GM19452 (cell line): ENCODE data around the gene DHRS3.
"Not testable (repeated sequence)": the region's sequence is repeated elsewhere in the genome, so short reads cannot be mapped to it uniquely, and the experiment has no call there.

ENCODE experiments used
- ATAC-seq: cut with Tn5 transposase; IDR thresholded peaks from one replicate; pipeline ENCODE4 v1.9.1; 2021; ENCODE audit not compliant: unreplicated experiment

Gene DHRS3

DNA sequence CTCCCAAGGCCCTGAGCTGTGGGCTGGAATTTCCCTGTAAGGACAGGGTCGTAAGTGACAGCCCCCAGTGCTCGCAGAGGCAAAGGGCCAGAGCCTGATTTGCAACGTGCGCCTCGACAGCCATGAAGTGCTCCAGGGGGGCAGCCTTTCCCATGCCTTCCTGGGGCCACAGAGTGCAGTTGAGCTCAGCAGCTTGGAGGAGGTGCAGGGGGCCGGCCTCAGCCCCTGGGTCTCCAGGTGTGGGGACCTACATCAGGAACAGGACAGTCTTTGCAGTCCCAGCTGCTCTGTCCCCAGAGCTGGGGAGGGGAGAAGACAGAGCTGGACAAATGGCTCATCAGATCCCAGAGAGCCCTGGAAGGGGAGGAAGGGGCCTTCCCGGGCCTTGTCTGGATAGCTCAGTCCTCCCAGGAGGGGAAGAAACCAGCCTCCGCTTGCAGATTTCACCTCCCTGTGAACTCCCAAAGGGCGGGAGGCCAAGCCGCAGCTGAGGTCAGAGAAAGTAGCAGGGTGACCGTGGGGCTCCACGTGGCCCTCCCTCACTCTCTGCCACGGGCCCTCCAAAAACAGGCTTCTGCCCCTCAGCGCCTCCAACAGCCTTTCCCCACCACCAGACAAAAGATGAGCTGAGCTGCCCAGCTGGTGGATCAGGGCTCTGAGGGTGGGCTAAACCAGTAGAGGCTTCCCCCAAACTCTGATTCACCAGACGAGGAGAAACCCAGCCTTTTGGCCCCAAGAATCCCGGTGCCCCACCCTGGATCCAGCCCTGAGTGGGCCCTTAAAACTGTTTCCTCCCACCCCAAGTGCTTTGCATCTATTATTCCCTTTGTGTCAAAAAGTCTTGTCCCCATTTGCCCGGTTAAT is 76.5 kb downstream of the DHRS3 start:
- no peak for ATAC-seq

DNA sequence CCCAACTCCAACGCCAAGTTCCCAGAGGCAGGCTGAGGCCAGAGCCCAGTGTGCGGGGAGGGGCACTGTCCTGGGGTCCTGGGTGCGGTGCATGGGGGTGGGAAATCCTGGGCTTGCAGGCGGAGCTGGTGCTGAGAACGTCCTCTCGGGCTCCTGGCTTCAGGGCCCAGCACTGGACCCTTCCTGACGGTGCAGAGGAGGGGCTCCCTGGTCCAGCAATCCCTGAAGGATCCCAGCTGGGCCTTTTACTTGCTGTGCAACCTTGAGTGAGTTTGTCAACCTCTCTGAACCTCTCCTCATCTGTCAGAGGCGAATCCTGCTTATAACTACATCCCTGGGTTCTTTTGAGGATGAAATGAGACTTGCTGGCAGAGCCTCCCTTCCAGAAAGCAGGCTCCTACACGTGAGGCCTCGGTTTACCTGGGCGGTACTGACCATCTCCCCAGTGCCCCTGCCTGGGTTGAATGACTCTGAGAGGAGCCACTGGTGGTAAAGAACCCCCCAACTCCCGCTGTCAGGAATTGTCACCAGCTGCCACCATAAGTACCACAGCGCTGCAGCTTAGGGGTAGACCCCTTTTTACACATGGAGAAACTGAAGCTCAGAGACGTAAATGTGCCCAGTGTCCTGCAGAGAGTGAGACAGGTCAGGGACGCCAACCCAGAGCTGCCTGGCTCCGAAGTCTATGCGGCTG is 77.3 kb downstream of the DHRS3 start:
- no peak for ATAC-seq

DNA sequence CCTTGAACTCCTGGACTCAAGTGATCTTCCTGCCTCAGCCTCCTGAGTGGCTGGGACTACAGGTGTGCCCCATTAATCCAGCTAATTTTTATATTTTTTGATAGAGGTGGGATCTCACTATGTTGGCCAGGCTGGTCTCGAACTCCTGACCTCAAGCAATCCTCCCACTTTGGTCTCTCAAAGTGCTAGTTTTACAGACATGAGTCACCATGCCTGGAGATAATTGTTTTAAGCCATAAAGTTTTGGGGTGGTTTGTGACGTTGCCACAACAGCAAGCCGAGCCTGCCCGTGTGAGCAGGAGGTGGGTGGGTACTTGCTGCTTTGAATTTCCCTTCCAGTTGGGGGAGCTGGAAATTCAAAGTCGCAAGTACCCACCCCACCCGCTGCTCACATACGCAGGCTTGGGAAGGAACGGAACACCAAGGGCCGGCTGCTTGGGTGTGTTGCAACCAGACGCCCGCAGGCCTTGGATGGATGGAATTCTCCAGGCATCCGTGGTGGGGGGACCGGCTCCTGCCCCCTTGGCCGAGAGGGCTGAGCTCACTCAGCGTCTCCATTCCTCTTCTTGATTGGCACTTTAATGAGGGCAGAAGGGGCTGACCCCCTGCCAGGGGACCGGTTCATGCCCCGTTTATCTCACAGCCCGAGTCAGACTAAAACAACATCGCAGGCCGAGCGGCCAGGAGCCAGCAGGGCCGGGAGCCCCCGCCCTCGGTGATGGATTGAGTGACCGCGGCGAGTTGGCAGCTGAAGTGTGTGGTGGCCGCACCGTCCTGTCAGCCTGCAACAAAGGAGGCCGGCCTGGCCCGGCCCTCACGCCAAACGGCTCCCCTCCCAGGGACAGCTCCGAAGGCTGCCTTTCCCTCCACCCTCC is 78.1 kb downstream of the DHRS3 start:
- ATAC-seq = no peak

GRCh38 chr1:12539320-12539704 is 78.7 kb downstream of the DHRS3 start:
- no peak for ATAC-seq

DNA sequence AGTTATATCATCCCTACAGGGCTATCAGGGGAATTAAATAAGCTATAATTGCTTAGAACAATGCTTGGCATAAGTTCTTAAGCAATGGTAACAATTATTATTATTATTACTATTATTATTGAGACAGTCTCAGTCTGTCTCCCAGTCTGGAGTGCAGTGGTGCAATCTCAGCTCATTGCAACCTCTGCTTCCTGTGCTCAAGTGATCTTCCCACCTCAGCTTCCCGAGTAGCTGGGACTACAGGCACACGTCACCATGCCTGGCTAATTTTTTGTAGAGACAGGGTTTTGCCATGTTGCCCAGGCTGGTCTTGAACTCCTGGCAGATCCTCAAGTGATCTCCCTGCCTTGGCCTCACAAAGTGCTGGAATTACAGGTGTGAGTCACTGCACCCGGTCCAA is 79.5 kb downstream of the DHRS3 start:
- not testable (repeated sequence) for ATAC-seq

GRCh38 chr1:12537906-12538461 is 80.0 kb downstream of the DHRS3 start:
- no peak for ATAC-seq

DNA sequence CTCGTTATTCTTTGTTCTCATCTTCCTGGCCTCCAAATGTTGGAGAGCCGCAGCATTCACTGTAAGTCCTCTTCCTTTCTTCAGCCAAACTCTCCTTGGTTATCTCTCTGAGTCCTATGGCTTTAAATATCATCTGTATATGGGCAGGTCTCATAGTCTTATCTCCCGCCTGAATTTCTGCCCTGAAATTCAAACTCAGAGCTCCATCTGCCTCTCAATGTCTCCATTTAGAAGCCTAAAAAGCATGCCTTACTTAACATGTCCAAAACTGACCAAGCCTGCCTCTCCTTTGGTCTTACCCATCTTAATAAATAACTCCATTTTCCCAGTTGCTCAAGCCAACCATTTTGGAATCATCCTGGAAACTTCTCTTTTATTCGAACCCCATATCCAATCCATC is 80.7 kb downstream of the DHRS3 start:
- no peak for ATAC-seq

DNA sequence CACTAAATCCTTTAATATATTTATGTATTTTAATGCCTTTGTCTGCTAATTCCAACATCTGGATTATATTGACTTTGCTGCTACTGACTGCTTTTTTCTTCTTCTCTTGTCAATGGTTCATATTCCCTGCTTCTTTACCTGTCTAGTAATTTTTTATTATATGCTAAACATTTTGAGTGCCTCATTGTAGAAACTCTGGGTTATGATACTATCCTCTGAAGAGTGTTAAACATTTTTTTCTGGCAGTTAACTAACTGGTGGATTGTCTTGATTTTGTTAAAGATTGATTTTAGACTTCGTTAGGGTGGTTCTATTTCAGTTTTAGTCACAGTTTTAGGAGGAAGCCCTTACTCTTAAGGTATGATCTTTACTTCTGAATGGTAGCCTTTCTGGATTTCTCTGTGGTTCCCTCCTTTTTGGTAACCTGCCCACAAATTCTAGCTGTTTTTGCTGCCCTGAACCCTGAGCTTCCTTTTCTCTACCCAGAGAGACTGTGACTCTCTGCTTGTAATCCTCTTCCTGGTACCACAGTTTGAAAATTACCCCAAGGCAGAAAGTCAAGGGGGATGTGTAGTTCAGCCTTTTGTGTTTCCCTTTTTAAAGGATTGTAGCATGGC is 81.9 kb downstream of the DHRS3 start:
- no peak for ATAC-seq

DNA sequence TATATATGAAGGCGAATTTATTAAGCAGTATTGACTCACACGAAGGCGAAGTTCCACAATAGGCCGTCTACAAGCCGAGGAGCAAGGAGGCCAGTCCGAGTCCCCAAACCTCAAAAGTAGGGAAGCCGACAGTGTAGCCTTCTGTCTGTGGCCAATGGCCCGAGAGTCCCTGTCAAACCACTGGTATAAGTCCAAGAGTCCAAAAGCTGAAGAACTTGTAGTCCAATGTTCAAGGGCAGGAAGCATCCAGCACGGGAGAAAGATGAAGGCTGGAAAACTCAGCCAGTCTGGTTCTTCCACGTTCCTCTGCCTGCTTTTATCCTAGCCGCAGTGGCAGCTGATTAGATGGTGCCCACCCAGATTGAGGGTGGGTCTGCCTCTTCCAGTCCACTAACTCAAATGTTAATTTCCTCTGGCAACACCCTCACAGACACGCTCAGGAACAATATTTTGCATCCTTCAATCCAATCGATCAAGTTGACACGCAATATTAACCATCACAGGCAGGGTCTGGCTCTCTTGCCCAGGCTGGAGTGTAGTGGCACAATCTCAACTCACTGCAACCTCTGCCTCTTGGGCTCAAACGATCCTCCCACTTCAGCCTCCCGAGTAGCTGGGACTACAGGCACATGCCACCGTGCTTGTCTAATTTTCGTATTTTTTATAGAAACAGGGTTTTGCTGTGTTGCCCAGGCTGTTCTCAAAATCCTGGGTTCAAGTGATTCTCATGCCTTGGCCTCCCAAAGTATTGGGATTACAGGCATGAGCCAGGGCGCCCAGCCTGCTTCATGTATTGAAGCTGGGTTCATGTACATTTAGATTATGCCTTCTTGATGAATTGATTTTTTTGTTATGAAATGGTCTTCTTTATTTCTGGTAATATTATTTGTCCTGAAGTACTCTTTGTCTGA is 85.3 kb downstream of the DHRS3 start:
- no peak for ATAC-seq

DNA sequence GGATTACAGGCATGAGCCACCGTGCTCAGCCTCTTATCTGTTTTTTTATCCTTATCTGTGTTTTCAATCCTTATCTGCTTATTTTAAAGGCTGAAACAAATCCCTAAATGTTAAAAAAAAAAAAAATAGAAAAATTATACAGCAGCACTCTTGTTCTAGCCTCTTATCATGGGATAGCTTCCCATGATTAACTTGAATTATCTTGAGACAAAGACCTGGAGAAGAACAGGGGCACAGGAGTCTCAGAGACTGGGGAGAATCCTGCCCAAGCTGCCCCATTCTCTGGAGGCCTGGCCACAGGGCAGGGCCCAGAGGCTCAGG is 86.9 kb downstream of the DHRS3 start:
- no peak for ATAC-seq

GRCh38 chr1:12530462-12531178 is 87.4 kb downstream of the DHRS3 start:
- ATAC-seq = no peak

DNA sequence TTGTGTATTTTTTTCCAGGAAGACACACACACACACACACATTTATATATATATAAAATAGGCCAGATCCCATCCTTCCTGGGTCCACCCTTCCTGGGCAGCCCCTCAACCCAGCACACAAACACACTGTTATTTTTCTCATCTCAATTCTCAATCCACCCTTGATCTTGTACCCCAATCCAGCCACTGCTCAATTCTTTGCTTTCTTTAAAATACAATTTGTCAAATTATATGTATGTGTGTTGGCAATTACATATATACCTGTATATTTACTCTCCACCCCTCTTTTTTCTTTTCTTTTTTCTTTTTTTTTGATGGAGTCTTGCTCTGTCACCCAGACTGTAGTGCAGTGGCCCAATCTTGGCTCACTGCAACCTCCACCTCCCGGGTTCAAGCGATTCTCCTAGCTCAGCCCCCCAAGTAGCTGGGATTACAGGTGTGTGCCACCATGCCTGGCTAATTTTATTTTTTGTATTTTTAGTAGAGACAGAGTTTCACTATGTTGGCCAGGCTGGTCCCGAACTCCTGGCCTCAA is 88.3 kb downstream of the DHRS3 start:
- no peak for ATAC-seq

GRCh38 chr1:12528021-12528852 is 89.8 kb downstream of the DHRS3 start:
- no peak for ATAC-seq

DNA sequence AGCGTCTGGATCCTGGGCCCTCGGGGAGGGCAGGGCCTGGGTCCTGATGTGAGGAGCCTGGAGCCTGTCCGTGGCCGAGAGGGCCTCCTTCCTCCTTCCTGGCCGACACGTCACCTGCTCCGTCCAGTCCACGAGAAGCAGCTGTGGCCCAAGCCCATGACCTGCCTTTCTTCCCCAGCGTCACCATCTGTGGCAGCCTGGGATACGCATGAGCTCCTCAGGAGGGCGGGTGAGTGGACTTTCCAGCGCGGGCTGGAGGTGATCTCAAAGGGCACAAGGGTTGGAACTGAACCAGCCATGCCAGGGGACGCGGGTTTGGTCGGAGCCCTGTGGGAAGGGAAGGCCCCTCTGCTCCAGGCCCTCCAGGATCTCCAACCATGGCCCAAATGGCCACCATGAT is 90.4 kb downstream of the DHRS3 start:
- ATAC-seq = no peak

- ATAC-seq = no peak
These were observed 92.5 kb downstream of the DHRS3 start for GRCh38 chr1:12525311-12526181.

DNA sequence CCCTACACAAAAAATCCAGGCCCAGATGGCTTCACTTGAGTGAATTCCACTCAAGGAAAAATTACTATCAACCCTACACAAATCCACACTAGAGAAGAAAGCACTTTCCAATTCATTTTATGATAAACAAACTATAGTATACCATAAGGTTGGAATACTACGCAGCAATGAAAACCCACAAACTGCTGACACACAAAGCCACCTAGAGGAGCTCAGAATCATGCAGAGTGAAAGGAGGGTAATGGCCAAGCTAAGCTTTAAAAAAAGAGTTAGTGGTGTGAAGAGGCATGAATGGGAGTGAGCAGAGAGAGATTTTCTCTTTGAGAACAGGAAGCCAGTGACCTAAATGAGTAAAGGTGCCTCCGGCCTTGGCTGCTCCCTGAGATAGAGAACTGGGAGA is 93.7 kb downstream of the DHRS3 start:
- no peak for ATAC-seq

- ATAC-seq = not testable (repeated sequence)
These were observed 95.2 kb downstream of the DHRS3 start for GRCh38 chr1:12522780-12523179.
